Fibroblast of lung (primary cell): Measurements from ENCODE around the gene CMSS1.

Experiments used
- EZH2 ChIP-seq: IDR thresholded peaks from 2 replicates; pipeline ENCODE4 v1.5.1; 2012; ENCODE audit warnings: low read length, control low read depth, mild to moderate bottlenecking; ENCODE audit errors: missing control alignments
- TF ChIP-seq, protein P1 (sequence below), 2 donors: IDR thresholded peaks in 1 of 2; conservative IDR thresholded peaks in 1 of 2; 1 replicate in 1 of 2; 2 replicates in 1 of 2; pipeline ENCODE4 v1.5.1; 2011 to 2012; ENCODE audit warnings: low read length in 2 of 2, control low read depth in 1 of 2, inconsistent platforms in 1 of 2, low read depth in 1 of 2, mild to moderate bottlenecking in 1 of 2

DNA sequence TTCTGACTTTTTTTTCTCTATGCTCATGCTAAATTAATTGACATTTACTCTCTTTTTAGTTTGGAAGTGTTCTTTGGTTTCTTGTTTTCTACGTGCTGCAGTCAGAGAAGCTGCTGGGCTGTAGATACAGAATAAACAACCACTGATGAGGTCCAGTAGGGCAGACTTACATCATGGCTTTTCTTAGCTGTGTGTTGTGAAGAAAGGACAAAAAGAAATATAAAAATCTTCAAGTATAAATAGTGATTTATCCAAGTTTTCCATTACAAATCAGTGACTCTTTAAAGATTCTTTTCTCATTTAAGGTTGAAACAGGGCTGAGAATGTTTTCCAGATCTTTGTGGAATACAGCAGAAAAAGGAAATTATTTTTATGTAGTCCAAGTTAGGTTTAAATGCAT is 122.2 kb downstream of the CMSS1 start:
- TF ChIP-seq, protein P1, sequence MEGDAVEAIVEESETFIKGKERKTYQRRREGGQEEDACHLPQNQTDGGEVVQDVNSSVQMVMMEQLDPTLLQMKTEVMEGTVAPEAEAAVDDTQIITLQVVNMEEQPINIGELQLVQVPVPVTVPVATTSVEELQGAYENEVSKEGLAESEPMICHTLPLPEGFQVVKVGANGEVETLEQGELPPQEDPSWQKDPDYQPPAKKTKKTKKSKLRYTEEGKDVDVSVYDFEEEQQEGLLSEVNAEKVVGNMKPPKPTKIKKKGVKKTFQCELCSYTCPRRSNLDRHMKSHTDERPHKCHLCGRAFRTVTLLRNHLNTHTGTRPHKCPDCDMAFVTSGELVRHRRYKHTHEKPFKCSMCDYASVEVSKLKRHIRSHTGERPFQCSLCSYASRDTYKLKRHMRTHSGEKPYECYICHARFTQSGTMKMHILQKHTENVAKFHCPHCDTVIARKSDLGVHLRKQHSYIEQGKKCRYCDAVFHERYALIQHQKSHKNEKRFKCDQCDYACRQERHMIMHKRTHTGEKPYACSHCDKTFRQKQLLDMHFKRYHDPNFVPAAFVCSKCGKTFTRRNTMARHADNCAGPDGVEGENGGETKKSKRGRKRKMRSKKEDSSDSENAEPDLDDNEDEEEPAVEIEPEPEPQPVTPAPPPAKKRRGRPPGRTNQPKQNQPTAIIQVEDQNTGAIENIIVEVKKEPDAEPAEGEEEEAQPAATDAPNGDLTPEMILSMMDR (conservative IDR thresholded peaks at IDR 0.05 in 1 of 2, IDR thresholded peaks at IDR 0.05 in 1 of 2; ENCODE audit: low read depth in 1 of 2, low read length in 2 of 2), result no peak
- no peak for TF ChIP-seq EZH2
